Right cardiac atrium (tissue), 5 donors: ENCODE data around the gene PDE4D. TPM values are rescaled to one million over a fixed set of nuclear protein-coding genes. Genes with fewer than 3 reads are reported as not detected.

ENCODE experiments used
- ATAC-seq, 2 donors: fragments of 200-7000 bp; cut with Tn5 transposase; one replicate each; pipeline versions ENCODE4 v1.8.0 to v1.9.1; 2020; ENCODE audit warnings: moderate library complexity in 2 of 2, mild to moderate bottlenecking in 1 of 2
- DNase-seq, 3 donors: peaks; one replicate each; pipeline ENCODE4 v3.0.0-alpha.2; 2020
- H3K27ac ChIP-seq: one replicate; pipeline ENCODE4 v1.5.1; 2013; ENCODE audit warnings: mild to moderate bottlenecking, low read length, control low read depth, moderate library complexity
- H3K27me3 ChIP-seq: one replicate; pipeline ENCODE4 v1.6.1; 2013; ENCODE audit not compliant: control insufficient read depth, insufficient read depth
- H3K4me1 ChIP-seq: one replicate; pipeline ENCODE4 v1.6.1; 2013; ENCODE audit warnings: low read length; ENCODE audit not compliant: control insufficient read depth, insufficient read depth
- H3K4me3 ChIP-seq: one replicate; pipeline ENCODE4 v1.5.1; 2013; ENCODE audit warnings: low read length, control low read depth
- H3K9me3 ChIP-seq: one replicate; pipeline ENCODE4 v1.6.1; 2013; ENCODE audit warnings: low read length; ENCODE audit not compliant: control insufficient read depth
- WGBS: extraction: QIAGEN DNeasy Blood & Tissue Kit; methylation state at CpG from one replicate; pipeline ENCODE4 v1.1.7; 2013; 5-methylcytosine and 5-hydroxymethylcytosine counted together
- intact Hi-C, 4 donors: fragments of 100-400 bp; cut with DNase I; formaldehyde crosslinking; loops; one replicate each; pipeline versions ENCODE4 v1.11.0 to v1.14.0; 2022 to 2023
- polyA plus RNA-seq: library from polyadenylated mRNA; stranded (reverse); fragments of 200-250 nt; gene quantifications from one replicate; pipeline ENCODE4 v1.2.3, GENCODE V29; 2013
- total RNA-seq, 4 donors: library from RNA; stranded (reverse); fragmentation: NEBNext Ultra II Directional; extraction: Animal tissue kit (Norgen Biotek cat#: 25700); gene quantifications; one replicate each; pipeline ENCODE4 v1.2.1, GENCODE V29; 2021
- donor health status: healthy with polysubstance abuse.
- donor health status: DM: no; HTN: yes; CAD: no.
- donor health status: DM: no; HTN: no; CAD: no.
- donor health status: DM: no; HTN: yes; CAD: no; lungs with severe emphysema.
- donor health status: DM: yes; HTN: yes; CAD: no.

The PDE4D gene
- total and polyA plus RNA-seq, 5 donors = 13.2 to 104 (median 38.8) TPM

GRCh38 chr5:59354274-59354673 lies 539.3 kb downstream of the PDE4D start:
- intact Hi-C loops = loop anchor here in 1 of 4 donors (10.0 kb wide), 1 partner anchor 69 kb away; no protein-coding TSS in a partner anchor
- Histone ChIP-seq H3K4me1 (peaks cover 4% of the 10 kb centered on the region), H3K9me3 (no peaks in the 10 kb centered on the region), H3K27ac (no peak overlapping the region), H3K4me3 (peak overlapping the region; percentile 57), H3K27me3 (no peaks in the 10 kb centered on the region)
- ATAC-seq (no peak), DNase-seq (no peak)
- 64% methylated on average over 5 of the region's 5 CpGs for WGBS

- H3K4me1 ChIP-seq = peaks cover 5% of the 10 kb centered on the region
- no peak overlapping the region for H3K27ac ChIP-seq
- ATAC-seq (peak; percentile 89 to 91), DNase-seq (peak in 1 of 3 donors; percentile 39)
- 27% methylated on average over 4 of the region's 4 CpGs for WGBS
- H3K9me3 ChIP-seq = no peaks in the 10 kb centered on the region
- intact Hi-C loops = loop anchor here in 1 of 4 donors (10.0 kb wide), 1 partner anchor 66 kb away; no protein-coding TSS in a partner anchor
- no peaks in the 10 kb centered on the region for H3K27me3 ChIP-seq
- no peak overlapping the region for H3K4me3 ChIP-seq
These were observed 542.3 kb downstream of the PDE4D start for GRCh38 chr5:59351076-59351794.

GRCh38 chr5:59348189-59348588 lies 545.3 kb downstream of the PDE4D start:
- no peak overlapping the region for H3K4me3 ChIP-seq
- intact Hi-C loops = no loop called here
- no peak for DNase-seq
- ATAC-seq = no peak
- no peaks in the 10 kb centered on the region for H3K9me3 ChIP-seq
- no peak overlapping the region for H3K27ac ChIP-seq
- peaks cover 5% of the 10 kb centered on the region for H3K4me1 ChIP-seq
- H3K27me3 ChIP-seq = no peaks in the 10 kb centered on the region

- Histone ChIP-seq H3K9me3 (no peaks in the 10 kb centered on the region), H3K27ac (no peak overlapping the region), H3K4me3 (no peak overlapping the region), H3K4me1 (peaks cover 5% of the 10 kb centered on the region), H3K27me3 (no peaks in the 10 kb centered on the region)
- 79% methylated on average over 1 of the region's 1 CpG for WGBS
- ATAC-seq (no peak), DNase-seq (no peak)
- intact Hi-C loops = no loop called here
These were observed 546.5 kb downstream of the PDE4D start for GRCh38 chr5:59346982-59347381.

GRCh38 chr5:59346514-59346913 lies 547.0 kb downstream of the PDE4D start:
- DNase-seq (no peak), ATAC-seq (no peak)
- Histone ChIP-seq H3K27me3 (no peaks in the 10 kb centered on the region), H3K9me3 (no peaks in the 10 kb centered on the region), H3K27ac (no peak overlapping the region), H3K4me1 (peaks cover 5% of the 10 kb centered on the region), H3K4me3 (no peak overlapping the region)
- intact Hi-C loops = no loop called here
- WGBS = 78% methylated on average over 7 of the region's 7 CpGs

GRCh38 chr5:59342181-59342580 lies 551.3 kb downstream of the PDE4D start:
- no peak overlapping the region for H3K4me3 ChIP-seq
- DNase-seq (no peak), ATAC-seq (no peak)
- H3K27ac ChIP-seq = no peak overlapping the region
- WGBS = 72% methylated on average over 3 of the region's 3 CpGs
- H3K27me3 ChIP-seq = no peaks in the 10 kb centered on the region
- intact Hi-C loops = no loop called here
- no peaks in the 10 kb centered on the region for H3K9me3 ChIP-seq
- H3K4me1 ChIP-seq = no peaks in the 10 kb centered on the region

- DNase-seq (no peak), ATAC-seq (no peak)
- H3K4me1 ChIP-seq = no peaks in the 10 kb centered on the region
- H3K27ac ChIP-seq = no peak overlapping the region
- 95% methylated on average over 4 of the region's 4 CpGs for WGBS
- intact Hi-C loops = no loop called here
- H3K4me3 ChIP-seq = no peak overlapping the region
- H3K27me3 ChIP-seq = no peaks in the 10 kb centered on the region
- H3K9me3 ChIP-seq = no peaks in the 10 kb centered on the region
These were observed 551.8 kb downstream of the PDE4D start for GRCh38 chr5:59341760-59342159.

- Histone ChIP-seq H3K4me3 (no peak overlapping the region), H3K27ac (no peak overlapping the region), H3K9me3 (no peaks in the 10 kb centered on the region), H3K27me3 (no peaks in the 10 kb centered on the region), H3K4me1 (no peaks in the 10 kb centered on the region)
- no peak for DNase-seq
- intact Hi-C loops = no loop called here
- 85% methylated on average over 2 of the region's 2 CpGs for WGBS
- no peak for ATAC-seq
These were observed 552.4 kb downstream of the PDE4D start for GRCh38 chr5:59341155-59341554.

- Histone ChIP-seq H3K27me3 (no peaks in the 10 kb centered on the region), H3K9me3 (no peaks in the 10 kb centered on the region), H3K4me3 (no peak overlapping the region), H3K4me1 (no peaks in the 10 kb centered on the region), H3K27ac (no peak overlapping the region)
- DNase-seq (no peak), ATAC-seq (no peak)
- WGBS = 91% methylated on average over 1 of the region's 1 CpG
- intact Hi-C loops = no loop called here
These were observed 552.9 kb downstream of the PDE4D start for GRCh38 chr5:59340637-59341036.

- Histone ChIP-seq H3K4me1 (peaks cover 2% of the 10 kb centered on the region), H3K9me3 (no peaks in the 10 kb centered on the region), H3K27ac (no peak overlapping the region), H3K27me3 (no peaks in the 10 kb centered on the region), H3K4me3 (no peak overlapping the region)
- ATAC-seq (no peak), DNase-seq (peak in 1 of 3 donors; percentile 37)
- intact Hi-C loops = no loop called here
- WGBS = 79% methylated on average over 8 of the region's 8 CpGs
These were observed 556.3 kb downstream of the PDE4D start for GRCh38 chr5:59337240-59337639.

- H3K4me1 ChIP-seq = peaks cover 4% of the 10 kb centered on the region
- WGBS = 75% methylated on average over 1 of the region's 1 CpG
- ATAC-seq (no peak), DNase-seq (no peak)
- no peak overlapping the region for H3K27ac ChIP-seq
- H3K27me3 ChIP-seq = no peaks in the 10 kb centered on the region
- H3K4me3 ChIP-seq = no peak overlapping the region
- intact Hi-C loops = no loop called here
- no peaks in the 10 kb centered on the region for H3K9me3 ChIP-seq
These were observed 558.0 kb downstream of the PDE4D start for GRCh38 chr5:59335544-59335943.

GRCh38 chr5:59333416-59333815 lies 560.1 kb downstream of the PDE4D start:
- Histone ChIP-seq H3K9me3 (no peaks in the 10 kb centered on the region), H3K4me3 (no peak overlapping the region), H3K27ac (no peak overlapping the region), H3K4me1 (peaks cover 7% of the 10 kb centered on the region), H3K27me3 (no peaks in the 10 kb centered on the region)
- no peak for DNase-seq
- intact Hi-C loops = no loop called here
- ATAC-seq = no peak
